Esophagus muscularis mucosa (tissue), 4 donors: ENCODE measurements around the gene LIPC. TPM values are rescaled to one million over a fixed set of nuclear protein-coding genes. Genes with fewer than 3 reads are reported as not detected.

Experiments used
- DNase-seq: peaks from one replicate; pipeline ENCODE4 v3.0.0-alpha.2; 2017; ENCODE audit errors: extremely low spot score
- H3K27ac ChIP-seq, 4 donors: fragments of 200-600 bp; sonication (generic); replicated peaks in 1 of 4; 1 replicate in 3 of 4; 2 replicates in 1 of 4; pipeline ENCODE4 v1.5.1; 2016 to 2019; ENCODE audit warnings: mild to moderate bottlenecking in 1 of 4
- H3K27me3 ChIP-seq, 4 donors: fragments of 200-600 bp; sonication (generic); one replicate each; pipeline versions ENCODE4 v1.5.1 to v1.6.0; 2016 to 2019
- H3K36me3 ChIP-seq, 4 donors: fragments of 200-600 bp; sonication (generic); one replicate each; pipeline ENCODE4 v1.5.1; 2016 to 2019
- H3K4me1 ChIP-seq, 4 donors: fragments of 200-600 bp; sonication (generic); one replicate each; pipeline ENCODE4 v1.5.1; 2016 to 2019
- H3K4me3 ChIP-seq, 4 donors: fragments of 200-600 bp; sonication (generic); 1 replicate in 2 of 4; 2 replicates in 2 of 4; pipeline ENCODE4 v1.5.1; 2016 to 2019; ENCODE audit warnings: mild to moderate bottlenecking in 4 of 4, moderate library complexity in 1 of 4
- H3K9me3 ChIP-seq, 4 donors: fragments of 200-600 bp; sonication (generic); 1 replicate in 3 of 4; 2 replicates in 1 of 4; pipeline ENCODE4 v1.5.1; 2016 to 2019
- EP300 ChIP-seq: sonication (generic); formaldehyde crosslinking; IDR thresholded peaks from one replicate; pipeline ENCODE4 v1.6.1; 2017; ENCODE audit warnings: antibody characterized with exemption
- POLR2A ChIP-seq: fragments of 450-650 bp; IDR thresholded peaks from one replicate; pipeline ENCODE4 v1.6.1; 2017; ENCODE audit warnings: antibody characterized with exemption, moderate library complexity, mild to moderate bottlenecking, low read depth
- POLR2AphosphoS5 ChIP-seq, 2 donors: sonication (generic); formaldehyde crosslinking; IDR thresholded peaks; one replicate each; pipeline ENCODE4 v1.6.1; 2017; ENCODE audit warnings: antibody characterized with exemption in 2 of 2
- WGBS: methylation state at CpG from one replicate; pipeline ENCODE4 v1.1.5; 2018; 5-methylcytosine and 5-hydroxymethylcytosine counted together
- intact Hi-C: fragments of 100-400 bp; cut with DNase I; formaldehyde crosslinking; loops from one replicate; pipeline ENCODE4 v1.15.1; 2023
- total RNA-seq, 4 donors: library from RNA; depleted of rRNA; stranded (reverse); fragments of >200 nt; gene quantifications; one replicate each; pipeline versions ENCODE4 v1.1.0 to v1.2.1, GENCODE V29; 2016
- TF ChIP-seq, protein P1 (sequence below), 3 experiments: fragments of 200-600 bp in 2 of 3; fragments of 450-650 bp in 1 of 3; sonication (generic) in 2 of 3; IDR thresholded peaks; one replicate each; pipeline ENCODE4 v1.5.1; 2017 to 2019; ENCODE audit warnings: antibody characterized with exemption in 3 of 3, mild to moderate bottlenecking in 2 of 3, moderate library complexity in 1 of 3

The LIPC gene
- total RNA-seq: under 1 TPM; 0.06 to 0.63 (median 0.37) TPM

GRCh38 chr15:58431221-58432149 lies at the start of gene LIPC:
Gene LIPC (plus strand): TSS chr15:58431991. CDS start chr15:58432033, 42 bp downstream.
- Histone ChIP-seq H3K27me3 (no peaks in the 10 kb centered on the region), H3K36me3 (no peaks in the 10 kb centered on the region), H3K27ac (no peak within 1 kb of the TSS), H3K9me3 (no peaks in the 10 kb centered on the region), H3K4me1 (peaks cover 0 to 7% (median 2%) of the 10 kb centered on the region in 4 donors), H3K4me3 (no peak within 1 kb of the TSS)
- DNase-seq: no peak
- intact Hi-C loops: no loop called here
- TF ChIP-seq, protein P1, sequence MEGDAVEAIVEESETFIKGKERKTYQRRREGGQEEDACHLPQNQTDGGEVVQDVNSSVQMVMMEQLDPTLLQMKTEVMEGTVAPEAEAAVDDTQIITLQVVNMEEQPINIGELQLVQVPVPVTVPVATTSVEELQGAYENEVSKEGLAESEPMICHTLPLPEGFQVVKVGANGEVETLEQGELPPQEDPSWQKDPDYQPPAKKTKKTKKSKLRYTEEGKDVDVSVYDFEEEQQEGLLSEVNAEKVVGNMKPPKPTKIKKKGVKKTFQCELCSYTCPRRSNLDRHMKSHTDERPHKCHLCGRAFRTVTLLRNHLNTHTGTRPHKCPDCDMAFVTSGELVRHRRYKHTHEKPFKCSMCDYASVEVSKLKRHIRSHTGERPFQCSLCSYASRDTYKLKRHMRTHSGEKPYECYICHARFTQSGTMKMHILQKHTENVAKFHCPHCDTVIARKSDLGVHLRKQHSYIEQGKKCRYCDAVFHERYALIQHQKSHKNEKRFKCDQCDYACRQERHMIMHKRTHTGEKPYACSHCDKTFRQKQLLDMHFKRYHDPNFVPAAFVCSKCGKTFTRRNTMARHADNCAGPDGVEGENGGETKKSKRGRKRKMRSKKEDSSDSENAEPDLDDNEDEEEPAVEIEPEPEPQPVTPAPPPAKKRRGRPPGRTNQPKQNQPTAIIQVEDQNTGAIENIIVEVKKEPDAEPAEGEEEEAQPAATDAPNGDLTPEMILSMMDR (IDR thresholded peaks at IDR 0.05): no peak
- no peak for TF ChIP-seq EP300
- TF ChIP-seq POLR2A: no peak
- TF ChIP-seq POLR2AphosphoS5 (IDR thresholded peaks at IDR 0.05): no peak
- 84% methylated on average over 10 of the region's 10 CpGs for WGBS

DNA sequence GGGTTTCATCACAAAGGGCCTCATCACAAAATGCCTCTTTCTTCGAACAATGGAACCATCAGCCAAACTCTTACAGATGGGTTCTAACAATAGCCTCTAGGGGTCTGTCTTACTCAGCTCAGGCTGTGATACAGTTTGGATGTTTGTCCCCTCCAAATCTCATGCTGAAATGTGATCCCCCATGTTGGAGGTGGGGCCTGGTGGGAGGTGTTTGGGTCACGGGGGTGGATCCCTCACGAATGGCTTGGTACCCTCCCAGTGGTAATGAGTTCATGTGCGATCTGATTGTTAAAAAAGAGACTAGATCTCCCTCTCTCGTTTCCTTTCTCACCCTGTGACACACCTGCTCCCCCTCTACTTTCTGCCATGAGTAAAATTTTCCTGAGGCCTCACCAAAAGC lies 47.9 kb upstream of the LIPC start:
- 82% methylated on average over 4 of the region's 5 CpGs for WGBS
- Histone ChIP-seq H3K9me3 (no peaks in the 10 kb centered on the region), H3K4me1 (no peaks in the 10 kb centered on the region), H3K36me3 (no peaks in the 10 kb centered on the region), H3K4me3 (no peak overlapping the region), H3K27me3 (no peaks in the 10 kb centered on the region), H3K27ac (no peak overlapping the region)
- TF ChIP-seq, protein P1 (IDR thresholded peaks at IDR 0.05): no peak
- TF ChIP-seq POLR2A: no peak
- no peak for TF ChIP-seq EP300
- TF ChIP-seq POLR2AphosphoS5 (IDR thresholded peaks at IDR 0.05): no peak
- intact Hi-C loops: no loop called here
- no peak for DNase-seq

GRCh38 chr15:58384667-58385066 lies 47.1 kb upstream of the LIPC start:
- whole genome bisulfite sequencing: 91% methylated on average over 6 of the region's 6 CpGs
- no peaks in the 10 kb centered on the region for H3K27me3 ChIP-seq
- no peak for DNase-seq
- H3K9me3 ChIP-seq: no peaks in the 10 kb centered on the region
- H3K4me3 ChIP-seq: no peak overlapping the region
- H3K4me1 ChIP-seq: no peaks in the 10 kb centered on the region
- intact Hi-C loops: no loop called here
- no peaks in the 10 kb centered on the region for H3K36me3 ChIP-seq
- TF ChIP-seq EP300 (no peak), POLR2A (no peak), POLR2AphosphoS5 (IDR thresholded peaks at IDR 0.05) (no peak)
- no peak overlapping the region for H3K27ac ChIP-seq

- no peak overlapping the region for H3K27ac ChIP-seq
- no peak overlapping the region for H3K4me3 ChIP-seq
- no peaks in the 10 kb centered on the region for H3K4me1 ChIP-seq
- no peaks in the 10 kb centered on the region for H3K27me3 ChIP-seq
- H3K36me3 ChIP-seq: no peaks in the 10 kb centered on the region
- no peak for DNase-seq
- no peaks in the 10 kb centered on the region for H3K9me3 ChIP-seq
- intact Hi-C loops: no loop called here
- TF ChIP-seq POLR2AphosphoS5 (IDR thresholded peaks at IDR 0.05): no peak
- no peak for TF ChIP-seq EP300
- WGBS: 86% methylated on average over 3 of the region's 3 CpGs
Observed at GRCh38 chr15:58386081-58386480, 45.7 kb upstream of the LIPC start.

DNA sequence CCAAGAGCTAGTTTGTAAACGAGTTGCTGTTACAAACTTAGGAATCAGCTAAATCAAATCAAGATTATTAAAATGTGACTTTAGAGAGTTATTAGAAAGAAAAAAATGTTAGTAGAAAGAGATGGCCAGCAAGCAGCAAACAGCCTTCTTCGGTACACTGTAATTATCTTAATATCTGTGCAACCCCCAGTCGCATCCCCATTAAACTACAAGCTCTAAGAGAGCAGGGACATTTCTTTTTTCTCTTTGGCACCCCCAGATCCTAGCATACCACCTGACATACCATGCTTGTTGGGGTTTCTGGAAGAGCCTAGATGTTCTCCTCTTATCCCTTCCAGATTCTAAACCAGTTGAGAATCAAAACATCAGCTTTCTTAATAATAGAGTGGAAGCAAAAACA lies 45.1 kb upstream of the LIPC start:
- no peak for DNase-seq
- 88% methylated on average over 3 of the region's 3 CpGs for WGBS
- Histone ChIP-seq H3K4me3 (no peak overlapping the region), H3K27ac (peak overlapping the region in 1 of 4 donors; percentile 21), H3K36me3 (no peaks in the 10 kb centered on the region), H3K4me1 (no peaks in the 10 kb centered on the region), H3K27me3 (no peaks in the 10 kb centered on the region), H3K9me3 (no peaks in the 10 kb centered on the region)
- TF ChIP-seq POLR2A: no peak
- TF ChIP-seq POLR2AphosphoS5 (IDR thresholded peaks at IDR 0.05): no peak
- TF ChIP-seq, protein P1 (IDR thresholded peaks at IDR 0.05): no peak
- TF ChIP-seq EP300: no peak
- intact Hi-C loops: no loop called here
